Right lobe of liver (tissue), 4 donors: ENCODE results near the gene RDH11.

ENCODE experiments used
- POLR2A ChIP-seq: fragments of 450-650 bp; IDR thresholded peaks from one replicate; pipeline ENCODE4 v1.6.1; 2017; ENCODE audit warnings: antibody characterized with exemption, mild to moderate bottlenecking
- TF ChIP-seq, protein P1 (sequence below), 4 donors: fragments of 200-600 bp in 3 of 4; fragments of 450-650 bp in 1 of 4; IDR thresholded peaks; one replicate each; pipeline versions ENCODE4 v1.5.1 to v1.8.0; 2016 to 2022; ENCODE audit warnings: antibody characterized with exemption in 4 of 4, mild to moderate bottlenecking in 2 of 4
- donor health status: DM: no; HTN: no; CAD: no.
- donor health status: DM: no; HTN: no; CAD: no.
- donor health status: DM: no; HTN: yes; CAD: no.

GRCh38 chr14:67717048-67717447 lies 21.5 kb upstream of the RDH11 start:
- TF ChIP-seq, protein P1, sequence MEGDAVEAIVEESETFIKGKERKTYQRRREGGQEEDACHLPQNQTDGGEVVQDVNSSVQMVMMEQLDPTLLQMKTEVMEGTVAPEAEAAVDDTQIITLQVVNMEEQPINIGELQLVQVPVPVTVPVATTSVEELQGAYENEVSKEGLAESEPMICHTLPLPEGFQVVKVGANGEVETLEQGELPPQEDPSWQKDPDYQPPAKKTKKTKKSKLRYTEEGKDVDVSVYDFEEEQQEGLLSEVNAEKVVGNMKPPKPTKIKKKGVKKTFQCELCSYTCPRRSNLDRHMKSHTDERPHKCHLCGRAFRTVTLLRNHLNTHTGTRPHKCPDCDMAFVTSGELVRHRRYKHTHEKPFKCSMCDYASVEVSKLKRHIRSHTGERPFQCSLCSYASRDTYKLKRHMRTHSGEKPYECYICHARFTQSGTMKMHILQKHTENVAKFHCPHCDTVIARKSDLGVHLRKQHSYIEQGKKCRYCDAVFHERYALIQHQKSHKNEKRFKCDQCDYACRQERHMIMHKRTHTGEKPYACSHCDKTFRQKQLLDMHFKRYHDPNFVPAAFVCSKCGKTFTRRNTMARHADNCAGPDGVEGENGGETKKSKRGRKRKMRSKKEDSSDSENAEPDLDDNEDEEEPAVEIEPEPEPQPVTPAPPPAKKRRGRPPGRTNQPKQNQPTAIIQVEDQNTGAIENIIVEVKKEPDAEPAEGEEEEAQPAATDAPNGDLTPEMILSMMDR (IDR thresholded peaks at IDR 0.05): no peak
- TF ChIP-seq POLR2A: no peak
